BLaER1 treated with 17β-estradiol and CSF1 and Interleukin-3, amounts not matched to agents 10 nM and 100 nM (cell line): ENCODE measurements around the gene CNOT4.

ENCODE experiments used
- H3K27ac ChIP-seq, 11 experiments: shearing (Covaris generic); formaldehyde crosslinking; 2 replicates each; pipeline ENCODE4 v1.8.1; 2022
- H3K27me3 ChIP-seq, 11 experiments: shearing (Covaris generic); formaldehyde crosslinking; 2 replicates each; pipeline ENCODE4 v1.8.1; 2022
- H3K36me3 ChIP-seq, 11 experiments: shearing (Covaris generic); formaldehyde crosslinking; 2 replicates each; pipeline ENCODE4 v1.8.1; 2022
- H3K4me1 ChIP-seq, 10 experiments: shearing (Covaris generic); formaldehyde crosslinking; 2 replicates each; pipeline ENCODE4 v1.8.1; 2022
- H3K4me2 ChIP-seq, 11 experiments: shearing (Covaris generic); formaldehyde crosslinking; 2 replicates each; pipeline ENCODE4 v1.8.1; 2022
- H3K4me3 ChIP-seq, 10 experiments: shearing (Covaris generic); formaldehyde crosslinking; 2 replicates each; pipeline ENCODE4 v1.8.1; 2022
- H3K9ac ChIP-seq, 11 experiments: shearing (Covaris generic); formaldehyde crosslinking; 2 replicates each; pipeline ENCODE4 v1.8.1; 2022
- H3K9me3 ChIP-seq, 11 experiments: shearing (Covaris generic); formaldehyde crosslinking; replicated peaks in 1 of 11; 2 replicates each; pipeline ENCODE4 v1.8.1; 2022
- H4K20me1 ChIP-seq, 11 experiments: shearing (Covaris generic); formaldehyde crosslinking; 2 replicates each; pipeline ENCODE4 v1.8.1; 2022
- Cebpa-rat ChIP-seq, 11 experiments: shearing (Covaris generic); IDR thresholded peaks; 2 replicates each; pipeline ENCODE4 v1.8.1; 2022

Gene CNOT4

DNA sequence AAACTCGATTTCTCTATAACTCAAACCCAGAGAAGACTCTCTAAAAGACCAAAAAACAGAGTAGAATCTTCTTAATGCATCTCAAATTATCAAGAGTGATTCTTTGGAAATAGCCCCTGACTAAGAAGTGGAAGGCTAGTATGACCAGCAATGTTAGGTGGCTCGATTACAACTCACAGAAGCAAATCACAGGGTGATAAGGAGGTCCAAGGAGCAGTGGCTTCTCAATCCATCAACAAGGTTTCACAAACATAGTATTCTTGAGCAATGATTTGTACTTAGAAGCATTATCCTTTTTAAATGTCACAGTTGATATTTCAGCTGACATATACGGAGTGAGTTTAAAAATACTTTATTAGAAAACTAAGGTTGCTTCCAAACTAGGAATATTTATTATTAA, 127.7 kb downstream of the CNOT4 start:
- Histone ChIP-seq H3K9me3 (no peaks in the 10 kb centered on the region), H3K4me3 (no peak overlapping the region), H3K36me3 (peaks cover 0 to 51% (median 12%) of the 10 kb centered on the region in 11 experiments; a peak in 13 of 22 replicates), H4K20me1 (peaks cover 0 to 25% (median 0%) of the 10 kb centered on the region in 11 experiments; a peak in 2 of 22 replicates), H3K27me3 (no peaks in the 10 kb centered on the region), H3K4me2 (no peak overlapping the region), H3K4me1 (no peaks in the 10 kb centered on the region), H3K9ac (no peak overlapping the region), H3K27ac (no peak overlapping the region)
- TF ChIP-seq Cebpa-rat (IDR thresholded peaks at IDR 0.05), result no peak

DNA sequence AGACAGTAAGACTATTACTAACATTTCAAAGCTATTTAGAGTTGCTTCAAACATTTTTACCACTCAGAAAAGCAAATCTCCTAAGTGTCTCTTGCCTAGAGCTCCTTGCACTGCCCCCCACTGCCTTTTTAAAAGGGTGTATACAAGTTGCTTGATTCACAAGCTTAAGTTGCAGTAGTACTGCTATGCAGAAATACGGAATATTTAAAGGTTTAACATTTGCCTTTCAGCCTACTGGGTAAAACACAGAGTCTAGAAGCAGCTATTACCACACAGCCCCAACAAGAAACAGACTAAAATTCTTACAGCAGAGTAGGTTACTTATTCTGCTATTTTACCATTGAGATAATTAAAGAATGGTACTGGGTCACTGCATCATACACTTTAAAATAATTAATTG, 128.5 kb downstream of the CNOT4 start:
- no peak overlapping the region for H3K27ac ChIP-seq
- H3K9me3 ChIP-seq, result no peaks in the 10 kb centered on the region
- no peak overlapping the region for H3K4me2 ChIP-seq
- no peaks in the 10 kb centered on the region for H3K27me3 ChIP-seq
- no peaks in the 10 kb centered on the region for H3K4me1 ChIP-seq
- no peak overlapping the region for H3K4me3 ChIP-seq
- H3K9ac ChIP-seq, result no peak overlapping the region
- peaks cover 0 to 25% (median 0%) of the 10 kb centered on the region in 11 experiments; a peak in 2 of 22 replicates for H4K20me1 ChIP-seq
- peaks cover 0 to 43% (median 8%) of the 10 kb centered on the region in 11 experiments; a peak in 10 of 22 replicates for H3K36me3 ChIP-seq
- no peak for TF ChIP-seq Cebpa-rat (IDR thresholded peaks at IDR 0.05)

DNA sequence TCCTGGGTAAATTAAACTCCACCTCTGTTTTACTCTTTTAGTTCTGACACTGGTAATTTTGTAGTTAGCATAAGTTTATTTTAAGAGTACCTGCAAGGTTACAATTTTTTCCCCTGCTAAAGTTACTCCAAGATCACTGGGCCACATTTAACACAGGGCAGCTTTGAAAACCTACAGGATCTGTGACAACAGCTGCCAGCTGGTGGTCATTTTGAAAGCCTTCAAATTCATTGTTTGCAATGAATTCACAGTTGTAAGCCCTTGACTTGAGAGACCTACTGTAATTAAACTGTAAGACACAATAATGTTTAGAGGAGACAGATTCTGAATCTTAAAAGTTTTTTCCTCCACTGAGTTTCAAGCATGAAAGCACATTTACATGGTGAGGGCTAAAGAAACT, 129.6 kb downstream of the CNOT4 start:
- TF ChIP-seq Cebpa-rat (IDR thresholded peaks at IDR 0.05), result no peak
- no peaks in the 10 kb centered on the region for H3K4me1 ChIP-seq
- no peaks in the 10 kb centered on the region for H3K9me3 ChIP-seq
- peaks cover 0 to 25% (median 0%) of the 10 kb centered on the region in 11 experiments; a peak in 2 of 22 replicates for H4K20me1 ChIP-seq
- H3K4me3 ChIP-seq, result no peak overlapping the region
- no peak overlapping the region for H3K4me2 ChIP-seq
- H3K27ac ChIP-seq, result no peak overlapping the region
- H3K27me3 ChIP-seq, result no peaks in the 10 kb centered on the region
- H3K36me3 ChIP-seq, result peaks cover 0 to 33% (median 5%) of the 10 kb centered on the region in 11 experiments; a peak in 6 of 22 replicates
- H3K9ac ChIP-seq, result no peak overlapping the region

DNA sequence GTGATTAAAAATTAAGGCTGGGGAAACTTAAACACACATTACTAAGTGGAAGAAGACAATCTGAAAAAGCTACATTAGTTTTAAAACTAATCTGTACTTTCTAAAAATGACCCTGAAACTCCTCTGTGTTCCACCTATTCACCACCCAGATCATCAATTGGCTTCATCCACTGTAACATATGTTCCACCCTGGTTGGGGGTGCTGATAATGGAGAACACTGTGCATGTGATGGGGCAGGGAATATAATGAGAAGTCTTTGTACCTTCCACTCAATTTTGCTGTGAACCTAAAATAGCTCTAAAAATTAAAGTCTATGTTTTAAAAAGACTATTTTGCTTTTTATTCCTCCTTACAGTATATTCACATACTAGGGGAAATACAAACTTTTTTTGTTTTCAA, 132.7 kb downstream of the CNOT4 start:
- Histone ChIP-seq H3K4me1 (no peaks in the 10 kb centered on the region), H3K9me3 (no peaks in the 10 kb centered on the region), H3K9ac (no peak overlapping the region), H3K27ac (no peak overlapping the region), H3K36me3 (peaks cover 0 to 24% (median 0%) of the 10 kb centered on the region in 11 experiments; a peak in 4 of 22 replicates), H3K4me3 (no peak overlapping the region), H3K4me2 (no peak overlapping the region), H4K20me1 (peaks cover 0 to 21% (median 0%) of the 10 kb centered on the region in 11 experiments; a peak in 2 of 22 replicates), H3K27me3 (no peaks in the 10 kb centered on the region)
- TF ChIP-seq Cebpa-rat (IDR thresholded peaks at IDR 0.05), result no peak

DNA sequence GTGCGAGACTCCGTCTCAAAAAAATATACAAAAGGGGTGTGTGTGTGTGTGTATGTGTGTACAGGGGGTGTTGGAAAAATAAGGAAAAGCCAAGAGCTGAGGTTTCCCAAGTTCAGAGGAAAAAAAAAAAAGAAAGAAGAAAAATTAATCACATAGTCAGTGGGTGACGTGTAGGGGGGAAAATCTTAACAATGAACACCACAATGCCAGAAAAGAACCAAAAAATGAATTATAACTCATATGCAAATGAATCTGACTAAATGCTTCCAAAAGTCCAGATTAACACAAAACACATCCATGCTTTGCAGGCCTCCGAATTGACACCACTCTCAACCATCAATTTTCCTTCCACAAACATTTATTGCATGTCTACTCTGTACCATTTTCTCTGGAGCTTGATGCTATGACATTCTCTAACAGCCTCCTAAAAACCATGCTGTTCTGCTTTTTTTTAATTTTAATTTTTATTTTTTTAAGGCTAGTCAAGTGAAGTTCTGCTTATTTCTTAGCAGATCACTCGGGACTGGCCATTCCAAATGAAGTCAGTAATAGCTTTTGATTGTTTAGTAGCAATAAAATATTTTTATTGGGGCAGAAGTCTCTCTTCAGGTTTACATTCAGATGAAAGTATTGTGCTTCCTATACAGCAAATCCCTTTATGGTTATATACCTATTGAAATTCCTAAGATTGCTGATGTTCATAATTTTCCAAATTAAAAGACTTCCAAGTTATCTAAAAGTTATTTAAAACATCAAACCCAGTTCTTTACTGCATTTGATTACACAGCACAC, 133.8 kb downstream of the CNOT4 start:
- Histone ChIP-seq H3K4me1 (no peaks in the 10 kb centered on the region), H4K20me1 (peaks cover 0 to 17% (median 0%) of the 10 kb centered on the region in 11 experiments; a peak in 2 of 22 replicates), H3K27ac (no peak overlapping the region), H3K9me3 (no peaks in the 10 kb centered on the region), H3K27me3 (no peaks in the 10 kb centered on the region), H3K4me3 (no peak overlapping the region), H3K36me3 (peaks cover 0 to 25% (median 4%) of the 10 kb centered on the region in 11 experiments; a peak in 4 of 22 replicates), H3K4me2 (no peak overlapping the region), H3K9ac (no peak overlapping the region)
- no peak for TF ChIP-seq Cebpa-rat (IDR thresholded peaks at IDR 0.05)

DNA sequence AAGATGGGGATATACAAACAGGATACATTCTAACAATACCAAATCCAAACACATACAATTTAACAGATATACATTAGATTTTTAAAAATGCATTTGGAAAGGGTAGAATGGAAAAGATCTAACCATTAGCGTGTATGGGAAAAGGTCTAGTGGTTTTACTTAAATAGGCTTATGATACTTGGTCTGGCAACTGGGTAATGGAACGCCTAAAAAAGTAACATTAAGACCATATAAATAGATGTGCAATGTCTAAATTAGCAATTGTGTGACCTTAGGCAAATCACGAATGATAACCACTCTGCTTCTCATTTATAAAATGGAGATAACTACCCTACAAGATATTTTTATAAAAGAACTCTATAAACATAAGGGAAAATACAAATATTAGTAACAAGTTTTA, 135.2 kb downstream of the CNOT4 start:
- Histone ChIP-seq H3K9ac (no peak overlapping the region), H3K27me3 (no peaks in the 10 kb centered on the region), H3K4me1 (no peaks in the 10 kb centered on the region), H3K9me3 (no peaks in the 10 kb centered on the region), H3K4me3 (no peak overlapping the region), H4K20me1 (peaks cover 0 to 13% (median 0%) of the 10 kb centered on the region in 11 experiments; a peak in 2 of 22 replicates), H3K4me2 (no peak overlapping the region), H3K27ac (no peak overlapping the region), H3K36me3 (peaks cover 0 to 27% (median 4%) of the 10 kb centered on the region in 11 experiments; a peak in 6 of 22 replicates)
- TF ChIP-seq Cebpa-rat (IDR thresholded peaks at IDR 0.05), result no peak

DNA sequence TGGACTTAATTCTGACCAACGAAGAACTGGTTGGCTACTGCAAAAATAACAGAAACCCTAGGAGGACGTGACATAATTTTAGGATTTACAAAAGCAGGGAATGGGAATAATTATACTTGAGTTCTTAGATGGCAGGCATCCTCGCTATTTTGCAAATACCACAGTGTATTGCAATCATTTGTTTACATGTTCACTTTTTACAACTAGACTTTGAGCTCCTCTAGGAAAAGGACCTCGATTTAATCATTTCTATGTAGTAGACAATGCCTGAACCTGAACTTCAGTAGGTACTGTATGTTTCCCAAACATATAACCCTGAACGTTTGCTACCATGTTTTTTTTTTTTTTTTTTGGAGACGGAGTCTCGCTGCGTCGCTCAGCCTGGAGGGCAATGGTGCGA, 137.7 kb downstream of the CNOT4 start:
- no peak overlapping the region for H3K9ac ChIP-seq
- no peak for TF ChIP-seq Cebpa-rat (IDR thresholded peaks at IDR 0.05)
- H3K4me1 ChIP-seq, result no peaks in the 10 kb centered on the region

DNA sequence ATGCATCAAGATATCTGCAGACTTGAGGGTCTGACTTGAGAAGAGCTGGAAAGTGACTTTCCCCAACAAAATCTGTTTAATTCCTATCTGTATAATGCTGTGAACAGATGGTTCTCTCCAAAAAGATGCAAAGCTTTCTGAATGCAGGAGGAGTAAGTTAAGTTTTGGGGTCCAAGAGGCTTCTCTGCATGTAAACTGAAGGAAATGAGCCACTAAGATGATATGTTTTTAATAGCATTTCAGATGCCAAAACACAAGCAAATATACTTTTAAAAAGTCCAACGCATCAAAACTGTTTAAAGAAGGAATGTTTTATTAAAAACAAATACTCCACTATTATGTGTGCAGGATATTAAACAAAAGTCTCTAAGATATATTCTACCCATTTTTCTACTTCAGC, 139.2 kb downstream of the CNOT4 start:
- H3K36me3 ChIP-seq, result peaks cover 0 to 28% (median 3%) of the 10 kb centered on the region in 11 experiments; a peak in 8 of 22 replicates
- no peaks in the 10 kb centered on the region for H3K9me3 ChIP-seq
- peaks cover 0 to 8% (median 0%) of the 10 kb centered on the region in 11 experiments; a peak in 2 of 22 replicates for H4K20me1 ChIP-seq
- H3K27me3 ChIP-seq, result no peaks in the 10 kb centered on the region
- no peaks in the 10 kb centered on the region for H3K4me1 ChIP-seq
- H3K4me3 ChIP-seq, result no peak overlapping the region
- no peak for TF ChIP-seq Cebpa-rat (IDR thresholded peaks at IDR 0.05)
- H3K9ac ChIP-seq, result no peak overlapping the region
- no peak overlapping the region for H3K4me2 ChIP-seq
- no peak overlapping the region for H3K27ac ChIP-seq

More for the DNA sequence above, 137.7 kb downstream of the CNOT4 start:
- peaks cover 0 to 28% (median 3%) of the 10 kb centered on the region in 11 experiments; a peak in 8 of 22 replicates for H3K36me3 ChIP-seq
- H3K27ac ChIP-seq, result no peak overlapping the region
- peaks cover 0 to 8% (median 0%) of the 10 kb centered on the region in 11 experiments; a peak in 2 of 22 replicates for H4K20me1 ChIP-seq
- no peak overlapping the region for H3K4me3 ChIP-seq
- no peaks in the 10 kb centered on the region for H3K27me3 ChIP-seq
- no peak overlapping the region for H3K4me2 ChIP-seq
- no peaks in the 10 kb centered on the region for H3K9me3 ChIP-seq

DNA sequence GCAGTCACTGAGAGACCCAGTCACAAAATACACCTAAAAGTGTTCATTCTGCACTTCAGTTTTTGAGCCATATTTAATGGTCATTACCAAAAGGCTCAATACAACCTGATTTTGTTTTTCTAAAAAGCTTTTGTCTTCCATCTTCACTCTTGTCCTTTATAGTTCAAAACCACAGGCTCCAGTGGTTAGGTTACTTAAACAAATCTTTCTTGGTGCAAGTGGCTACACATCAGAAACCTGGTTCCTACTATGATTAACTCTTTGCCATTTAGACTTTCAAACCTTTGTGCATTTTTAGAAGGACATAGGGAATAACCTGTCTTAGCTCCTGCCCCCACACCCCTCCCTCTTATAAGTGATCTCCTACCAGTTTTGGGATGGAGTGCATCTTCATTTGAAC, 140.5 kb downstream of the CNOT4 start:
- H3K27ac ChIP-seq, result no peak overlapping the region

More for the DNA sequence above, 140.5 kb downstream of the CNOT4 start:
- no peaks in the 10 kb centered on the region for H3K27me3 ChIP-seq
- no peaks in the 10 kb centered on the region for H3K4me1 ChIP-seq
- peaks cover 0 to 8% (median 0%) of the 10 kb centered on the region in 11 experiments; a peak in 2 of 22 replicates for H4K20me1 ChIP-seq
- no peak overlapping the region for H3K4me2 ChIP-seq
- H3K9ac ChIP-seq, result no peak overlapping the region
- no peak overlapping the region for H3K4me3 ChIP-seq
- peaks cover 0 to 28% (median 3%) of the 10 kb centered on the region in 11 experiments; a peak in 9 of 22 replicates for H3K36me3 ChIP-seq
- TF ChIP-seq Cebpa-rat (IDR thresholded peaks at IDR 0.05), result no peak
- no peaks in the 10 kb centered on the region for H3K9me3 ChIP-seq
